Suprapubic skin (tissue), 4 donors: Measurements from ENCODE around the gene CBFA2T3. TPM values are rescaled to one million over a fixed set of nuclear protein-coding genes. Genes with fewer than 3 reads are reported as not detected.

Source experiments
- DNase-seq, 2 donors: peaks; one replicate each; pipeline ENCODE4 v3.0.0-alpha.2; 2019; ENCODE audit warnings: low spot score in 2 of 2
- H3K27ac ChIP-seq: fragments of 200-600 bp; sonication (generic); one replicate; pipeline ENCODE4 v1.5.1; 2019
- H3K27me3 ChIP-seq: fragments of 200-600 bp; sonication (generic); one replicate; pipeline ENCODE4 v1.5.1; 2019
- H3K36me3 ChIP-seq: fragments of 200-600 bp; sonication (generic); one replicate; pipeline ENCODE4 v1.5.1; 2019
- H3K4me1 ChIP-seq: fragments of 200-600 bp; sonication (generic); one replicate; pipeline ENCODE4 v1.5.1; 2019
- H3K4me3 ChIP-seq: fragments of 200-600 bp; sonication (generic); one replicate; pipeline ENCODE4 v1.5.1; 2019; ENCODE audit warnings: mild to moderate bottlenecking
- H3K9me3 ChIP-seq: fragments of 200-600 bp; sonication (generic); one replicate; pipeline ENCODE4 v1.5.1; 2019
- CTCF ChIP-seq, 2 donors: fragments of 200-600 bp in 1 of 2; fragments of 450-650 bp in 1 of 2; sonication (generic) in 1 of 2; IDR thresholded peaks; one replicate each; pipeline ENCODE4 v1.5.1; 2016 to 2019; ENCODE audit warnings: antibody characterized with exemption in 2 of 2, mild to moderate bottlenecking in 1 of 2, moderate library complexity in 1 of 2
- EP300 ChIP-seq: sonication (generic); formaldehyde crosslinking; IDR thresholded peaks from one replicate; pipeline ENCODE4 v1.6.1; 2017; ENCODE audit warnings: antibody characterized with exemption
- POLR2A ChIP-seq, 2 donors: fragments of 450-650 bp; IDR thresholded peaks; one replicate each; pipeline ENCODE4 v1.6.1; 2017; ENCODE audit warnings: antibody characterized with exemption in 2 of 2, mild to moderate bottlenecking in 2 of 2, moderate library complexity in 2 of 2
- POLR2AphosphoS5 ChIP-seq, 3 donors: sonication (generic); formaldehyde crosslinking; IDR thresholded peaks; one replicate each; pipeline ENCODE4 v1.6.1; 2017; ENCODE audit warnings: antibody characterized with exemption in 3 of 3
- WGBS: methylation state at CpG from one replicate; pipeline ENCODE4 v1.1.5; 2018; 5-methylcytosine and 5-hydroxymethylcytosine counted together
- total RNA-seq, 4 donors: library from RNA; depleted of rRNA; stranded (reverse); fragments of >200 nt; gene quantifications; one replicate each; pipeline ENCODE4 v1.1.0, GENCODE V29; 2016

The CBFA2T3 gene
- total RNA-seq, 4 donors from 2014 or later = 1.5 to 6.6 (median 2.9) TPM

GRCh38 chr16:88835818-88836217 is 141.2 kb downstream of the CBFA2T3 start:
- no peak for DNase-seq
- TF ChIP-seq EP300 (no peak), CTCF (IDR thresholded peaks at IDR 0.05) (no peak), POLR2A (IDR thresholded peaks at IDR 0.05) (no peak), POLR2AphosphoS5 (IDR thresholded peaks at IDR 0.05) (no peak)
- Histone ChIP-seq H3K27me3 (no peaks in the 10 kb centered on the region), H3K4me1 (no peaks in the 10 kb centered on the region), H3K27ac (no peak overlapping the region), H3K9me3 (no peaks in the 10 kb centered on the region), H3K36me3 (peaks cover 47% of the 10 kb centered on the region), H3K4me3 (no peak overlapping the region)
- 96% methylated on average over 32 of the region's 33 CpGs for WGBS

- no peak overlapping the region for H3K27ac ChIP-seq
- no peaks in the 10 kb centered on the region for H3K9me3 ChIP-seq
- H3K4me1 ChIP-seq = no peaks in the 10 kb centered on the region
- peaks cover 43% of the 10 kb centered on the region for H3K36me3 ChIP-seq
- no peaks in the 10 kb centered on the region for H3K27me3 ChIP-seq
- TF ChIP-seq EP300 = no peak
- no peak for TF ChIP-seq CTCF (IDR thresholded peaks at IDR 0.05)
- no peak for TF ChIP-seq POLR2A (IDR thresholded peaks at IDR 0.05)
- no peak for TF ChIP-seq POLR2AphosphoS5 (IDR thresholded peaks at IDR 0.05)
- WGBS = 67% methylated on average over 5 of the region's 11 CpGs
- H3K4me3 ChIP-seq = no peak overlapping the region
- no peak for DNase-seq
These were observed 141.6 kb downstream of the CBFA2T3 start for GRCh38 chr16:88835383-88835782.

GRCh38 chr16:88834670-88835069 is 142.3 kb downstream of the CBFA2T3 start:
- Histone ChIP-seq H3K9me3 (no peaks in the 10 kb centered on the region), H3K4me3 (no peak overlapping the region), H3K4me1 (no peaks in the 10 kb centered on the region), H3K36me3 (peaks cover 36% of the 10 kb centered on the region), H3K27me3 (no peaks in the 10 kb centered on the region), H3K27ac (no peak overlapping the region)
- 80% methylated on average over 1 of the region's 13 CpGs for WGBS
- no peak for DNase-seq
- TF ChIP-seq POLR2A (IDR thresholded peaks at IDR 0.05) = no peak
- TF ChIP-seq POLR2AphosphoS5 (IDR thresholded peaks at IDR 0.05) = no peak
- TF ChIP-seq EP300 = no peak
- no peak for TF ChIP-seq CTCF (IDR thresholded peaks at IDR 0.05)

GRCh38 chr16:88833086-88833485 is 143.9 kb downstream of the CBFA2T3 start:
- 93% methylated on average over 13 of the region's 13 CpGs for WGBS
- TF ChIP-seq EP300 (no peak), CTCF (IDR thresholded peaks at IDR 0.05) (no peak), POLR2A (IDR thresholded peaks at IDR 0.05) (no peak), POLR2AphosphoS5 (IDR thresholded peaks at IDR 0.05) (no peak)
- no peak overlapping the region for H3K27ac ChIP-seq

GRCh38 chr16:88831838-88832237 is 145.2 kb downstream of the CBFA2T3 start:
- H3K27me3 ChIP-seq = no peaks in the 10 kb centered on the region
- WGBS = 80% methylated on average over 9 of the region's 13 CpGs
- no peak for TF ChIP-seq CTCF (IDR thresholded peaks at IDR 0.05)
- TF ChIP-seq EP300 = no peak
- no peak for TF ChIP-seq POLR2AphosphoS5 (IDR thresholded peaks at IDR 0.05)
- no peak for TF ChIP-seq POLR2A (IDR thresholded peaks at IDR 0.05)
- H3K27ac ChIP-seq = no peak overlapping the region
- H3K4me1 ChIP-seq = peaks cover under 1% of the 10 kb centered on the region
- peaks cover 30% of the 10 kb centered on the region for H3K36me3 ChIP-seq
- no peak for DNase-seq
- H3K9me3 ChIP-seq = no peaks in the 10 kb centered on the region
- H3K4me3 ChIP-seq = no peak overlapping the region

More at GRCh38 chr16:88833086-88833485, 143.9 kb downstream of the CBFA2T3 start:
- H3K4me1 ChIP-seq = no peaks in the 10 kb centered on the region
- no peak overlapping the region for H3K4me3 ChIP-seq
- peaks cover 26% of the 10 kb centered on the region for H3K36me3 ChIP-seq
- no peak for DNase-seq
- no peaks in the 10 kb centered on the region for H3K9me3 ChIP-seq
- no peaks in the 10 kb centered on the region for H3K27me3 ChIP-seq
